Transverse colon (tissue), 4 donors: ENCODE measurements around the gene FBXO4.

Source experiments
- POLR2A ChIP-seq: fragments of 450-650 bp; IDR thresholded peaks from one replicate; pipeline ENCODE4 v1.6.1; 2016; ENCODE audit warnings: antibody characterized with exemption, mild to moderate bottlenecking, moderate library complexity
- POLR2AphosphoS5 ChIP-seq, 3 donors: sonication (generic); formaldehyde crosslinking; IDR thresholded peaks; one replicate each; pipeline ENCODE4 v1.6.1; 2016; ENCODE audit warnings: antibody characterized with exemption in 3 of 3
- TF ChIP-seq, protein P1 (sequence below), 5 experiments: fragments of 200-600 bp in 3 of 5; fragments of 450-650 bp in 2 of 5; sonication (generic) in 3 of 5; IDR thresholded peaks; 1 replicate in 2 of 5; 2 replicates in 3 of 5; pipeline ENCODE4 v1.5.1; 2016 to 2017; ENCODE audit warnings: antibody characterized with exemption in 5 of 5, inconsistent platforms in 3 of 5, mild to moderate bottlenecking in 2 of 5, moderate library complexity in 1 of 5

DNA sequence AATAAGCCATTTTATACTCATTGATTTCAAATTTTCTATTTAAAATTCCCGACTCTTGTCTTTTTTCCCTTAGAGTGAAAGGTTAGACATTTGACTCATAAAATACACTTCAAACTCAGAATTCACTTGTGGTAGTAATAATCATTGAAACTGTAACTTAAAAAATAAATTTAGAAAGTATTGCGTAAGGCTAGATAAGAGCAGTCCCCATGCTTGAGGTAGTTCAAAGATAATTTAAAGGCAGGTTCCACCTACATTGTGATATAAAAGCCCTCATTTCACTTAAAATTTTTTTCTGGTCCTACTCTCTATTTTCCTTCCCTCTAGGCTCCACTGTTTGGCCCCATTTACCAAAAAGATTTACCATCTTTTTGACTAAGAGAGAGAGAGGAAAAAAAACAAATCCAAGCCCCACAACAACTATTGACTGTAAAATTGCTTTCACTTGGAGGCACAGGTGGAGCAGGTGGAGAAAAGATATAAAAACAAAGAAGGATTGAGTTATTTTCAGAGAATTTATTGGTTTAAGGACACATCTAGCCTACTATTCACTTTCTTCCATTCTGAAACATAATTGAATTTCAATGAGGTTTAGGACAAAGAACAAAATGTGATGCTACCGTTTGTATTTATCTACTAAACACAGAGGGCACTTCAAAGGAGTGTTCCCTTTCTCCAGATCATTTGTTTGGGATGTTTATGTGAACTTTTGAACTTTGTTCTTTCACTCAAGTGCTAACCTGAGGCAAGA, 61.0 kb downstream of the FBXO4 start:
- TF ChIP-seq, protein P1, sequence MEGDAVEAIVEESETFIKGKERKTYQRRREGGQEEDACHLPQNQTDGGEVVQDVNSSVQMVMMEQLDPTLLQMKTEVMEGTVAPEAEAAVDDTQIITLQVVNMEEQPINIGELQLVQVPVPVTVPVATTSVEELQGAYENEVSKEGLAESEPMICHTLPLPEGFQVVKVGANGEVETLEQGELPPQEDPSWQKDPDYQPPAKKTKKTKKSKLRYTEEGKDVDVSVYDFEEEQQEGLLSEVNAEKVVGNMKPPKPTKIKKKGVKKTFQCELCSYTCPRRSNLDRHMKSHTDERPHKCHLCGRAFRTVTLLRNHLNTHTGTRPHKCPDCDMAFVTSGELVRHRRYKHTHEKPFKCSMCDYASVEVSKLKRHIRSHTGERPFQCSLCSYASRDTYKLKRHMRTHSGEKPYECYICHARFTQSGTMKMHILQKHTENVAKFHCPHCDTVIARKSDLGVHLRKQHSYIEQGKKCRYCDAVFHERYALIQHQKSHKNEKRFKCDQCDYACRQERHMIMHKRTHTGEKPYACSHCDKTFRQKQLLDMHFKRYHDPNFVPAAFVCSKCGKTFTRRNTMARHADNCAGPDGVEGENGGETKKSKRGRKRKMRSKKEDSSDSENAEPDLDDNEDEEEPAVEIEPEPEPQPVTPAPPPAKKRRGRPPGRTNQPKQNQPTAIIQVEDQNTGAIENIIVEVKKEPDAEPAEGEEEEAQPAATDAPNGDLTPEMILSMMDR (IDR thresholded peaks at IDR 0.05) = no peak
- TF ChIP-seq POLR2AphosphoS5 (IDR thresholded peaks at IDR 0.05) (no peak), POLR2A (no peak)
